GM19351 (cell line): Measurements from ENCODE around the gene GARIN1A.
"Not testable (repeated sequence)": the region's sequence is repeated elsewhere in the genome, so short reads cannot be mapped to it uniquely, and the experiment has no call there.

Experiments
- ATAC-seq: cut with Tn5 transposase; IDR thresholded peaks from one replicate; pipeline ENCODE4 v1.9.1; 2021; ENCODE audit warnings: mild to moderate bottlenecking, moderate library complexity; ENCODE audit not compliant: unreplicated experiment

The GARIN1A gene

GRCh38 chr7:128681794-128682537 is 9.9 kb downstream of the GARIN1A start:
- no peak for ATAC-seq

- ATAC-seq: not testable (repeated sequence)
These were observed 11.2 kb downstream of the GARIN1A start for GRCh38 chr7:128683270-128683669.

- not testable (repeated sequence) for ATAC-seq
These were observed 11.6 kb downstream of the GARIN1A start for GRCh38 chr7:128683738-128684137.

- ATAC-seq: no peak
These were observed 15.0 kb downstream of the GARIN1A start for GRCh38 chr7:128687131-128687530.

- ATAC-seq: no peak
These were observed 16.4 kb downstream of the GARIN1A start for GRCh38 chr7:128688492-128688891.

GRCh38 chr7:128689161-128689935 is 17.3 kb downstream of the GARIN1A start:
- ATAC-seq: not testable (repeated sequence)

GRCh38 chr7:128691227-128691626 is 19.1 kb downstream of the GARIN1A start:
- no peak for ATAC-seq

- no peak for ATAC-seq
These were observed 20.7 kb downstream of the GARIN1A start for GRCh38 chr7:128692623-128693270.

- no peak for ATAC-seq
These were observed 21.4 kb downstream of the GARIN1A start for GRCh38 chr7:128693373-128694015.

GRCh38 chr7:128694738-128695137 is 22.6 kb downstream of the GARIN1A start:
- no peak for ATAC-seq

GRCh38 chr7:128697302-128697905 is 25.3 kb downstream of the GARIN1A start:
- no peak for ATAC-seq

- ATAC-seq: no peak
These were observed 27.2 kb downstream of the GARIN1A start for GRCh38 chr7:128699196-128699712.

- no peak for ATAC-seq
These were observed 27.8 kb downstream of the GARIN1A start for GRCh38 chr7:128699895-128700294.

- no peak for ATAC-seq
These were observed 29.1 kb downstream of the GARIN1A start for GRCh38 chr7:128701062-128701785.

GRCh38 chr7:128703609-128704241 is 31.6 kb downstream of the GARIN1A start:
- ATAC-seq: no peak

- ATAC-seq: no peak
These were observed 33.8 kb downstream of the GARIN1A start for GRCh38 chr7:128705891-128706333.

- ATAC-seq: no peak
These were observed 35.7 kb downstream of the GARIN1A start for GRCh38 chr7:128707752-128708151.

- ATAC-seq: no peak
These were observed 36.1 kb downstream of the GARIN1A start for GRCh38 chr7:128708235-128708634.

GRCh38 chr7:128708824-128709223 is 36.7 kb downstream of the GARIN1A start:
- ATAC-seq: no peak
